Placental epithelial cell (primary cell): Measurements from ENCODE around the gene BCL7A. TPM values are rescaled to one million over a fixed set of nuclear protein-coding genes. Genes with fewer than 3 reads are reported as not detected.

Experiments
- total RNA-seq: library from RNA; depleted of rRNA; stranded (reverse); fragments of >200 nt; gene quantifications from 2 replicates; pipeline ENCODE4 v1.2.3, GENCODE V29; 2012

The BCL7A gene
- 0.54 and 1.2 TPM in 2 replicates for total RNA-seq

DNA sequence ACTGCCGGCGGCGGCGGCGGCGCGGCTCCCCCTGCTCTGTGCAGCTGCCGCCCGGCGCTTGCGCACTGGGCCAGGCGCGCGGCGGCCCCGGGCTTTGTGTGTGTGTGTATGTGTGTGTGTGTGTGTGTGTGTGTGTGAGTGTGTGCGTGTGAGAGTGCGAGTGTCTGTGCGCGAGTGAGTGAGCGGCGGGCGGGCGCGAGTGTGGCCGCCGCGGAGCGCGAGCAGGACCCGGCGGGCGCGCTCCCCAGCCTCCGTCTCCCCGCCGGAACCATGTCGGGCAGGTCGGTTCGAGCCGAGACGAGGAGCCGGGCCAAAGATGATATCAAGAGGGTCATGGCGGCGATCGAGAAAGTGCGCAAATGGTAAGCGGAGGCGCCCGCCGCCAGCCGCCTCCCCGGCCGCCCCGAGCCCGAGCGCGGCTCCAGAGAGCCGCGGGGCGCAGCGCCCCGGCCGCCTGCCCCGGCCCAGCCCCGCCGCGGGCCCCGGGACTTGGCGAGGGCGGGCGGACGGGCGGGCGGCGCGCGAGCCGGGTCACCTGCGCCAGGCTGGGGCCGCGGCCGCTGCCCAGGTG lies at the start of gene BCL7A:
TSS of gene BCL7A (plus strand) at position 63 of the 571 bp plus-strand sequence. CDS start at position 271, 208 bp downstream.

DNA sequence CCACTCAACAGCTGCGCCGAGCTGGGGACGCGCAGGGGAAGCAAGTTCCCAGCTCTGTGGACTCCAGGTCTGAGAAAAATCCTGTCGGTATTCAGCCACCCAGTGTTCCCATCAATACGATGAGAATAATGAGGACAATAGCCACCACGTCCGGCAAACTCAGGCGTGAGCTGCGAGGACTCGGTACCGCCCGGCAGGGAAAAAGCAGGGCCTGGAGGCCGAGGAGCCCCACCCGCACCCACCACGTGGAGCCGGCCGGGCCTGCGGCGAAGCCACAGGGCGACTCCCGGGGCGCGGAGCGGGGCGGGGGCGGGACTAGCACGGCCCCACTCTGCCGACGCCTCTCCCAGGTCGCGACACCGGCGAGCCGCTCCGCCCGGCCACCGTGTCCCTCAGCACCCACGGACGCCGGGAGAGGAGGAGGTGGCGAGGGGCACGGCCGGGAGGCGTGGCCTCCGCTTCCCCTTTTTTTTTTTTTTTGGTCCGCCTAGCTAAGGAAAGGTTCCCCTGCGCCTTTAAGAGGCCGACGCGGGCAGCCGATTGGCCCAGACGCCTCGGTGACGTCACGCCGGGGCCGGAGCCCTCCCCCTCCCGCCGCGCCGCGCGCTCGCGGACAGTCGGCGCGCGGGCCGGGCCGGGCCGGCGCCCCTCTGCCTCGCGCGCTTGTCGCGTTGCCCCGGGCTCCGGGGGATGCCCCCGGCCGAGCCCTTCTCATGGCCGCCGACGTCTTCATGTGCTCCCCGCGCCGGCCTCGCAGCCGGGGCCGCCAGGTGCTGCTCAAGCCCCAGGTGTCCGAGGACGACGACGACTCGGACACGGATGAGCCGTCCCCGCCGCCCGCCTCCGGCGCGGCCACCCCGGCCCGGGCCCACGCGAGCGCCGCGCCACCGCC lies 56.7 kb downstream of the BCL7A start, which contains the start of gene MLXIP:
TSS of gene MLXIP (plus strand) at position 616 of the 892 bp plus-strand sequence. CDS start at position 714, 98 bp downstream.

Other genes starting within 250 kb of the BCL7A start
- gene RHOF, start 228.2 kb upstream of the BCL7A start, total RNA-seq: 9.4 and 16.6 TPM in 2 replicates
- gene SETD1B, start 217.9 kb upstream of the BCL7A start, total RNA-seq: 7.6 and 9.0 TPM in 2 replicates
- gene HPD, start 163.0 kb upstream of the BCL7A start, total RNA-seq: 0.39 TPM in 1 of 2 replicates, not detected in the other
- gene PSMD9, start 133.1 kb upstream of the BCL7A start, total RNA-seq: 23.2 and 52.1 TPM in 2 replicates
- gene CFAP251, start 103.3 kb upstream of the BCL7A start, total RNA-seq: 5.9 and 8.7 TPM in 2 replicates
- 11.4 and 15.6 TPM in 2 replicates for gene MLXIP, start 56.9 kb downstream of the BCL7A start, total RNA-seq
- not detected in 2 replicates for gene IL31, start 152.3 kb downstream of the BCL7A start, total RNA-seq
- 0.22 and 1.2 TPM in 2 replicates for gene LRRC43, start 161.2 kb downstream of the BCL7A start, total RNA-seq
- gene B3GNT4, start 181.8 kb downstream of the BCL7A start, total RNA-seq: 0.39 and 0.87 TPM in 2 replicates
- gene DIABLO, start 204.2 kb downstream of the BCL7A start, total RNA-seq: 84.3 and 88.7 TPM in 2 replicates
- gene VPS33A, start 244.6 kb downstream of the BCL7A start, total RNA-seq: 24.3 and 27.2 TPM in 2 replicates